Central memory CD8-positive, alpha-beta T cell (primary cell): ENCODE results near the gene KRTAP10-2.

Experiments
- ATAC-seq: fragments of 150-1000 bp; cut with Tn5 transposase; replicated peaks from 2 replicates; pipeline ENCODE4 v1.10.0; 2022; ENCODE audit warnings: mild to moderate bottlenecking, moderate FRiP score, moderate number of reproducible peaks; ENCODE audit not compliant: poor library complexity, severe bottlenecking; ENCODE audit errors: extremely low read depth
- DNase-seq, 2 donors: peaks; one replicate each; pipeline ENCODE4 v3.0.0; 2021; ENCODE audit warnings: low spot score in 2 of 2
- H3K27ac Mint-ChIP-seq: one replicate; pipeline ENCODE4 v1.8.0; 2022; ENCODE audit warnings: low read depth, mild to moderate bottlenecking, moderate library complexity, mixed read lengths
- H3K27me3 Mint-ChIP-seq: one replicate; pipeline ENCODE4 v1.8.0; 2022; ENCODE audit warnings: mixed read lengths
- H3K36me3 Mint-ChIP-seq: one replicate; pipeline ENCODE4 v1.8.0; 2022; ENCODE audit warnings: mild to moderate bottlenecking, moderate library complexity, mixed read lengths; ENCODE audit not compliant: insufficient read depth
- H3K4me1 Mint-ChIP-seq: one replicate; pipeline ENCODE4 v1.8.0; 2022; ENCODE audit warnings: mixed read lengths
- H3K4me3 Mint-ChIP-seq: one replicate; pipeline ENCODE4 v1.8.0; 2022; ENCODE audit warnings: mild to moderate bottlenecking, moderate library complexity, mixed read lengths
- H3K9me3 Mint-ChIP-seq: one replicate; pipeline ENCODE4 v1.8.0; 2022; ENCODE audit warnings: mixed read lengths

The KRTAP10-2 gene

GRCh38 chr21:44527983-44528633, 23.2 kb downstream of the KRTAP10-2 start:
- H3K27me3 Mint-ChIP-seq: no peaks in the 10 kb centered on the region
- H3K4me1 Mint-ChIP-seq: no peaks in the 10 kb centered on the region
- ATAC-seq (no peak), DNase-seq (no peak)
- no peaks in the 10 kb centered on the region for H3K9me3 Mint-ChIP-seq
- H3K36me3 Mint-ChIP-seq: peaks cover 2% of the 10 kb centered on the region
- no peak overlapping the region for H3K4me3 Mint-ChIP-seq
- no peak overlapping the region for H3K27ac Mint-ChIP-seq

- H3K4me1 Mint-ChIP-seq: no peaks in the 10 kb centered on the region
- H3K27ac Mint-ChIP-seq: no peak overlapping the region
- DNase-seq: no peak
- no peak for ATAC-seq
- H3K36me3 Mint-ChIP-seq: peaks cover 2% of the 10 kb centered on the region
- H3K9me3 Mint-ChIP-seq: no peaks in the 10 kb centered on the region
- H3K4me3 Mint-ChIP-seq: no peak overlapping the region
- no peaks in the 10 kb centered on the region for H3K27me3 Mint-ChIP-seq
Measured at GRCh38 chr21:44527156-44527982, 23.9 kb downstream of the KRTAP10-2 start.

GRCh38 chr21:44526096-44526997, 25.0 kb downstream of the KRTAP10-2 start:
- no peak overlapping the region for H3K4me3 Mint-ChIP-seq
- no peaks in the 10 kb centered on the region for H3K4me1 Mint-ChIP-seq
- no peak for DNase-seq
- no peaks in the 10 kb centered on the region for H3K27me3 Mint-ChIP-seq
- H3K27ac Mint-ChIP-seq: no peak overlapping the region
- no peak for ATAC-seq
- no peaks in the 10 kb centered on the region for H3K36me3 Mint-ChIP-seq
- no peaks in the 10 kb centered on the region for H3K9me3 Mint-ChIP-seq

- DNase-seq (no peak), ATAC-seq (no peak)
- Mint-ChIP-seq H3K9me3 (no peaks in the 10 kb centered on the region), H3K27me3 (no peaks in the 10 kb centered on the region), H3K4me1 (no peaks in the 10 kb centered on the region), H3K36me3 (no peaks in the 10 kb centered on the region), H3K4me3 (no peak overlapping the region), H3K27ac (no peak overlapping the region)
Measured at GRCh38 chr21:44525391-44526095, 25.8 kb downstream of the KRTAP10-2 start.

- H3K36me3 Mint-ChIP-seq: no peaks in the 10 kb centered on the region
- no peak overlapping the region for H3K4me3 Mint-ChIP-seq
- H3K27me3 Mint-ChIP-seq: no peaks in the 10 kb centered on the region
- H3K27ac Mint-ChIP-seq: no peak overlapping the region
- ATAC-seq: no peak
- H3K9me3 Mint-ChIP-seq: no peaks in the 10 kb centered on the region
- H3K4me1 Mint-ChIP-seq: no peaks in the 10 kb centered on the region
- no peak for DNase-seq
Measured at GRCh38 chr21:44524414-44525371, 26.6 kb downstream of the KRTAP10-2 start.

GRCh38 chr21:44523567-44524413, 27.5 kb downstream of the KRTAP10-2 start:
- no peaks in the 10 kb centered on the region for H3K27me3 Mint-ChIP-seq
- H3K9me3 Mint-ChIP-seq: no peaks in the 10 kb centered on the region
- ATAC-seq (no peak), DNase-seq (no peak)
- H3K4me3 Mint-ChIP-seq: no peak overlapping the region
- no peak overlapping the region for H3K27ac Mint-ChIP-seq
- H3K36me3 Mint-ChIP-seq: no peaks in the 10 kb centered on the region
- no peaks in the 10 kb centered on the region for H3K4me1 Mint-ChIP-seq

- H3K27me3 Mint-ChIP-seq: no peaks in the 10 kb centered on the region
- DNase-seq: no peak
- H3K36me3 Mint-ChIP-seq: peaks cover 1% of the 10 kb centered on the region
- no peak overlapping the region for H3K4me3 Mint-ChIP-seq
- no peak overlapping the region for H3K27ac Mint-ChIP-seq
- no peak for ATAC-seq
- no peaks in the 10 kb centered on the region for H3K9me3 Mint-ChIP-seq
- H3K4me1 Mint-ChIP-seq: no peaks in the 10 kb centered on the region
Measured at GRCh38 chr21:44522753-44523204, 28.5 kb downstream of the KRTAP10-2 start.

GRCh38 chr21:44521928-44522752, 29.2 kb downstream of the KRTAP10-2 start:
- H3K4me3 Mint-ChIP-seq: no peak overlapping the region
- peaks cover 5% of the 10 kb centered on the region for H3K36me3 Mint-ChIP-seq
- H3K27me3 Mint-ChIP-seq: no peaks in the 10 kb centered on the region
- DNase-seq (no peak), ATAC-seq (no peak)
- no peaks in the 10 kb centered on the region for H3K4me1 Mint-ChIP-seq
- no peak overlapping the region for H3K27ac Mint-ChIP-seq
- no peaks in the 10 kb centered on the region for H3K9me3 Mint-ChIP-seq

GRCh38 chr21:44521301-44521927, 29.9 kb downstream of the KRTAP10-2 start:
- H3K36me3 Mint-ChIP-seq: peaks cover 5% of the 10 kb centered on the region
- no peak overlapping the region for H3K27ac Mint-ChIP-seq
- no peak for DNase-seq
- no peaks in the 10 kb centered on the region for H3K9me3 Mint-ChIP-seq
- no peaks in the 10 kb centered on the region for H3K27me3 Mint-ChIP-seq
- ATAC-seq: no peak
- H3K4me1 Mint-ChIP-seq: no peaks in the 10 kb centered on the region
- H3K4me3 Mint-ChIP-seq: no peak overlapping the region
